GM19240 (cell line): ENCODE results near the gene SMARCA4.
"Not testable (repeated sequence)": the region's sequence is repeated elsewhere in the genome, so short reads cannot be mapped to it uniquely, and the experiment has no call there.

Experiments
- DNase-seq: peaks from one replicate; pipeline ENCODE4 v3.0.0; 2011; ENCODE audit warnings: low spot score; ENCODE audit not compliant: insufficient read length

Gene SMARCA4

GRCh38 chr19:11064831-11065303, 104.0 kb downstream of the SMARCA4 start:
- no peak for DNase-seq

GRCh38 chr19:11066326-11066725, 105.5 kb downstream of the SMARCA4 start:
- no peak for DNase-seq

- DNase-seq = no peak
Observed at GRCh38 chr19:11067356-11068113, 106.7 kb downstream of the SMARCA4 start.

GRCh38 chr19:11069561-11069960, 108.7 kb downstream of the SMARCA4 start:
- no peak for DNase-seq

- no peak for DNase-seq
Observed at GRCh38 chr19:11070123-11070522, 109.3 kb downstream of the SMARCA4 start.

GRCh38 chr19:11073568-11073967, 112.7 kb downstream of the SMARCA4 start:
- no peak for DNase-seq

- DNase-seq = not testable (repeated sequence)
Observed at GRCh38 chr19:11076792-11077191, 116.0 kb downstream of the SMARCA4 start.

GRCh38 chr19:11078893-11079292, 118.1 kb downstream of the SMARCA4 start:
- no peak for DNase-seq

- no peak for DNase-seq
Observed at GRCh38 chr19:11079999-11080398, 119.2 kb downstream of the SMARCA4 start.

- DNase-seq = no peak
Observed at GRCh38 chr19:11087870-11088505, 127.2 kb downstream of the SMARCA4 start.

GRCh38 chr19:11088506-11089253, 127.8 kb downstream of the SMARCA4 start:
- no peak for DNase-seq

GRCh38 chr19:11089254-11090013, 128.6 kb downstream of the SMARCA4 start, which contains the start of gene LDLR:
Gene LDLR (plus strand): TSS chr19:11089463. CDS start chr19:11089549, 86 bp downstream.
- peak; percentile 70 for DNase-seq

GRCh38 chr19:11090014-11090263, 129.1 kb downstream of the SMARCA4 start:
- not testable (repeated sequence) for DNase-seq

GRCh38 chr19:11090264-11090996, 129.6 kb downstream of the SMARCA4 start:
- peak; percentile 77 for DNase-seq

GRCh38 chr19:11090997-11091702, 130.3 kb downstream of the SMARCA4 start:
- DNase-seq = no peak

- DNase-seq = no peak
Observed at GRCh38 chr19:11091703-11092153, 130.9 kb downstream of the SMARCA4 start.

GRCh38 chr19:11092181-11092538, 131.3 kb downstream of the SMARCA4 start:
- no peak for DNase-seq

- DNase-seq = no peak
Observed at GRCh38 chr19:11093689-11094238, 132.9 kb downstream of the SMARCA4 start.

- DNase-seq = no peak
Observed at GRCh38 chr19:11094520-11094894, 133.7 kb downstream of the SMARCA4 start.
